Lower lobe of right lung (tissue), 2 donors: ENCODE results near the gene C6orf52. TPM values are rescaled to one million over a fixed set of nuclear protein-coding genes. Genes with fewer than 3 reads are reported as not detected.

Experiments used
- ATAC-seq, 2 donors: fragments of 200-7000 bp; cut with Tn5 transposase; one replicate each; pipeline ENCODE4 v1.9.1; 2020 to 2022; ENCODE audit warnings: mild to moderate bottlenecking in 2 of 2, moderate library complexity in 2 of 2
- DNase-seq: peaks from one replicate; pipeline ENCODE4 v3.0.0-alpha.2; 2020
- H3K27ac ChIP-seq: fragments of 200-600 bp; one replicate; pipeline ENCODE4 v1.8.0; 2022
- H3K27me3 ChIP-seq: fragments of 200-600 bp; one replicate; pipeline ENCODE4 v1.8.0; 2022; ENCODE audit warnings: low read depth
- H3K36me3 ChIP-seq: fragments of 200-600 bp; one replicate; pipeline ENCODE4 v1.8.0; 2022; ENCODE audit warnings: mild to moderate bottlenecking
- H3K4me1 ChIP-seq: fragments of 200-600 bp; one replicate; pipeline ENCODE4 v1.8.0; 2022
- H3K4me3 ChIP-seq: fragments of 200-600 bp; one replicate; pipeline ENCODE4 v1.8.0; 2022; ENCODE audit warnings: mild to moderate bottlenecking
- H3K9me3 ChIP-seq: fragments of 200-600 bp; one replicate; pipeline ENCODE4 v1.8.0; 2022
- CTCF ChIP-seq: fragments of 200-600 bp; IDR thresholded peaks from one replicate; pipeline ENCODE4 v1.8.0; 2022; ENCODE audit warnings: antibody characterized with exemption, mild to moderate bottlenecking
- intact Hi-C: fragments of 100-400 bp; cut with DNase I; formaldehyde crosslinking; loops from one replicate; pipeline ENCODE4 v1.11.0; 2022
- total RNA-seq: library from RNA; stranded (reverse); fragmentation: NEBNext Ultra II Directional; extraction: Animal tissue kit (Norgen Biotek cat#: 25700); gene quantifications from one replicate; pipeline ENCODE4 v1.2.1, GENCODE V29; 2021
- donor health status: DM: no; HTN: yes; CAD: no; lungs with severe emphysema.

The C6orf52 gene
- total RNA-seq, 1 donor from 2014 or later: 1.3 TPM

DNA sequence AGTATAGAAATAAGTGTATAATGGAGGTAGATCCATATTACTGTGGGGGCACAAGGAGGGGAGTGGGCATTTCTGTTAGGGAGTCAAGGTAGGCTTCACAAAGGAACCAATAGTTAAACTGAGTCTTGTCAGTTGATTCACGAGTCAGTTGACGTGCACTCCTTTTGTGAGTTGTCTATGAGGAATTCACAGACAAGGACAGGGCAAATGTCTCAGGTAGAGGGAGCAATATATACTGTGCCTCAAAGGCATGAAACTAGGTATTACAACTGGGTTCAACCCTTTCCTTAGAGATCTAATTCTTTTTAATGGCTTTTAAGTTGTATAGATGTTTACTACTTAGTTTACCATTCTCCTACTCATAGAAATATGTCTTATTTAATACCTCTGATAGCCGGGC is 39.4 kb upstream of the C6orf52 start:
- Histone ChIP-seq H3K27ac (no peak overlapping the region), H3K4me3 (no peak overlapping the region), H3K27me3 (no peaks in the 10 kb centered on the region), H3K9me3 (no peaks in the 10 kb centered on the region), H3K4me1 (no peaks in the 10 kb centered on the region), H3K36me3 (peaks cover 39% of the 10 kb centered on the region)
- TF ChIP-seq CTCF: no peak
- DNase-seq (no peak), ATAC-seq (no peak)
- intact Hi-C loops: no loop called here

DNA sequence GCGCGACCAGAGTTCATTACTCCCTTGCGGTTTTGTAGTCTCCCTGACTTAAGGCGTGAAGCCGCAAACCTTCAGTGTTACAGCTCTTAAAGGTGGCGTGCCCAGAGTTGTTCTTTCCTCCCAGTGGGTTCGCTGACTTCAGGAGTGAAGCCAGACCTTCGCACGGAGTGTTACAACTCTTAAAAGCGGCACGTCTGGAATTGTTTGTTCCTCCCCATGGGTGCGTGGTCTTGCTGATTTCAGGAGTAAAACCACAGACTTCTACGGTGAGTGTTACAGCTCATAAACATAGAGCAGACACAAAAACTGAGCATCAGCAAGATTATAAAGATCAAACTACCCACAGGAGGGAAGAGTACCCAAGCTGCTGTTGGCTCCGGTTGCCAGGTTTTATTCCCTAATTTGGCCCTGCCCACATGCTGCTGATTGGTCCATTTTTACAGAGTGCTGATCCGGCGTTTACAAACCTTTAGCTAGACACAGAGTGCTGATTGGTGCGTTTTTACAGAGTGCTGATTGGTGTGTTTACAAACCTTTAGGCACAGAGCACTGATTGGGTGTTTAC is 38.8 kb upstream of the C6orf52 start:
- ATAC-seq (peak in 1 of 2 donors; percentile 21), DNase-seq (no peak)
- Histone ChIP-seq H3K36me3 (peaks cover 46% of the 10 kb centered on the region), H3K4me1 (no peaks in the 10 kb centered on the region), H3K27me3 (no peaks in the 10 kb centered on the region), H3K4me3 (no peak overlapping the region), H3K9me3 (no peaks in the 10 kb centered on the region), H3K27ac (no peak overlapping the region)
- TF ChIP-seq CTCF: no peak
- intact Hi-C loops: no loop called here

GRCh38 chr6:10730254-10730653 is 35.8 kb upstream of the C6orf52 start:
- no peaks in the 10 kb centered on the region for H3K4me1 ChIP-seq
- DNase-seq (no peak), ATAC-seq (no peak)
- no peaks in the 10 kb centered on the region for H3K27me3 ChIP-seq
- H3K36me3 ChIP-seq: peaks cover 60% of the 10 kb centered on the region
- H3K4me3 ChIP-seq: no peak overlapping the region
- TF ChIP-seq CTCF: no peak
- no peaks in the 10 kb centered on the region for H3K9me3 ChIP-seq
- intact Hi-C loops: no loop called here
- no peak overlapping the region for H3K27ac ChIP-seq

GRCh38 chr6:10725716-10726115 is 31.3 kb upstream of the C6orf52 start:
- no peak for ATAC-seq
- no peak overlapping the region for H3K27ac ChIP-seq
- no peak overlapping the region for H3K4me3 ChIP-seq
- H3K4me1 ChIP-seq: peaks cover 25% of the 10 kb centered on the region
- no peaks in the 10 kb centered on the region for H3K27me3 ChIP-seq
- H3K36me3 ChIP-seq: peaks cover 39% of the 10 kb centered on the region
- intact Hi-C loops: no loop called here
- TF ChIP-seq CTCF: no peak
- no peaks in the 10 kb centered on the region for H3K9me3 ChIP-seq
- no peak for DNase-seq

- no peak for ATAC-seq
- no peak for DNase-seq
- Histone ChIP-seq H3K36me3 (peaks cover 32% of the 10 kb centered on the region), H3K9me3 (no peaks in the 10 kb centered on the region), H3K27me3 (no peaks in the 10 kb centered on the region), H3K4me1 (peaks cover 25% of the 10 kb centered on the region), H3K4me3 (no peak overlapping the region), H3K27ac (no peak overlapping the region)
- TF ChIP-seq CTCF: no peak
- intact Hi-C loops: no loop called here
Observed at GRCh38 chr6:10725044-10725443, 30.6 kb upstream of the C6orf52 start.

DNA sequence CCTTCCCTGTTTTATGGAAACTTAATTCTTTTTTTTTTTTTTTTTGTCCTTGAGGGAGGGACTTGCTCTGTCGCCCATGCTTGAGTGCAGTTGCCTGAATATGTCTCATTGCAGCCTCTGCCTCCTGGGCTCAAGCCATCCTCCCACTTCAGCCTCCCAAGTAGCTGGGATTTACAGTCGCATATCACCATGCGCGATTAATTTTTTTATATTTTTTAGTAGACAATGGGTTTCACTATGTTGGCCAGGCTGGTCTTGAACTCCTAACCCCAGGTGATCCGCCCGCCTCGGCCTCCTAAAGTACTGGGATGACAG is 29.1 kb upstream of the C6orf52 start:
- Histone ChIP-seq H3K36me3 (peaks cover 18% of the 10 kb centered on the region), H3K4me3 (peak overlapping the region; percentile 83), H3K27ac (peak overlapping the region; percentile 89), H3K4me1 (peaks cover 25% of the 10 kb centered on the region), H3K9me3 (no peaks in the 10 kb centered on the region), H3K27me3 (no peaks in the 10 kb centered on the region)
- no peak for DNase-seq
- TF ChIP-seq CTCF: no peak
- intact Hi-C loops: no loop called here
- peak in 1 of 2 donors; percentile 11 for ATAC-seq
